B cell (primary cell): ENCODE results near the gene SKIC8. TPM values are rescaled to one million over a fixed set of nuclear protein-coding genes. Genes with fewer than 3 reads are reported as not detected.

Experiments
- ATAC-seq: fragments of 200-7000 bp; cut with Tn5 transposase; one replicate; pipeline ENCODE4 v1.10.0; 2021; ENCODE audit warnings: low read depth, mild to moderate bottlenecking, moderate number of reproducible peaks, moderate library complexity
- CTCF ChIA-PET: fragments of 350-600 bp; sonication (Branson Sonifier 250); formaldehyde crosslinking; loops from one replicate; lab custom pipeline; 2021; ENCODE audit warnings: antibody characterized with exemption, inconsistent platforms; lab: Charles Lee
- POLR2A ChIA-PET: fragments of 350-600 bp; sonication (Branson Sonifier 250); formaldehyde crosslinking; loops from one replicate; lab custom pipeline; 2021; ENCODE audit warnings: antibody characterized with exemption; lab: Charles Lee
- DNase-seq: peaks from one replicate; pipeline ENCODE4 v3.0.0; 2013
- H2AFZ ChIP-seq: 2 replicates; pipeline ENCODE4 v1.6.1; 2012; ENCODE audit warnings: mild to moderate bottlenecking, low read depth, low read length; ENCODE audit not compliant: insufficient read depth, poor library complexity, severe bottlenecking
- H3K27ac ChIP-seq, 2 donors: 1 replicate in 1 of 2; 2 replicates in 1 of 2; pipeline ENCODE4 v1.5.1; 2012 to 2013; ENCODE audit warnings: low read length in 2 of 2, mild to moderate bottlenecking in 2 of 2, moderate library complexity in 1 of 2
- H3K27me3 ChIP-seq, 4 experiments: fragments of 200-600 bp in 1 of 4; sonication (generic) in 1 of 4; replicated peaks in 1 of 4; 1 replicate in 2 of 4; 2 replicates in 2 of 4; pipeline versions ENCODE4 v1.6.1 to v1.7.0; 2013 to 2016; ENCODE audit warnings: low read length in 3 of 4, mild to moderate bottlenecking in 2 of 4, mixed read lengths in 1 of 4, moderate library complexity in 1 of 4; ENCODE audit not compliant: insufficient read depth in 4 of 4, control insufficient read depth in 3 of 4; ENCODE audit errors: control extremely low read depth in 1 of 4
- H3K36me3 ChIP-seq, 2 experiments: replicated peaks in 1 of 2; 1 replicate in 1 of 2; 2 replicates in 1 of 2; pipeline versions ENCODE4 v1.6.1 to v1.7.1; 2013; ENCODE audit warnings: low read length in 1 of 2; ENCODE audit not compliant: insufficient read depth in 2 of 2, control insufficient read depth in 1 of 2; ENCODE audit errors: control extremely low read depth in 1 of 2, extremely low read depth in 1 of 2
- H3K4me1 ChIP-seq, 2 donors: fragments of 200-600 bp in 1 of 2; sonication (generic) in 1 of 2; 1 replicate in 1 of 2; 2 replicates in 1 of 2; pipeline versions ENCODE4 v1.5.1 to v1.6.1; 2013 to 2017; ENCODE audit warnings: low read length in 2 of 2; ENCODE audit not compliant: control insufficient read depth in 2 of 2, insufficient read depth in 2 of 2
- H3K4me2 ChIP-seq: replicated peaks from 2 replicates; pipeline ENCODE3; 2012; ENCODE audit warnings: mild to moderate bottlenecking, low read depth, low read length; ENCODE audit not compliant: poor library complexity, severe bottlenecking
- H3K4me3 ChIP-seq, 5 experiments: fragments of 200-600 bp in 1 of 5; sonication (generic) in 1 of 5; 1 replicate in 3 of 5; 2 replicates in 2 of 5; pipeline versions ENCODE4 v1.5.1 to v1.7.0; 2011 to 2016; ENCODE audit warnings: low read length in 4 of 5, mild to moderate bottlenecking in 4 of 5, low read depth in 2 of 5, control low read depth in 1 of 5, moderate library complexity in 1 of 5; ENCODE audit not compliant: insufficient read depth in 1 of 5; ENCODE audit errors: control extremely low read depth in 1 of 5, extremely low read depth in 1 of 5
- H3K79me2 ChIP-seq: fragments of 200-600 bp; sonication (generic); one replicate; pipeline ENCODE4 v1.6.0; 2016; ENCODE audit warnings: low read length; ENCODE audit not compliant: control insufficient read depth, insufficient read depth
- H3K9ac ChIP-seq: fragments of 200-600 bp; sonication (generic); 2 replicates; pipeline ENCODE4 v1.6.1; 2017; ENCODE audit warnings: mild to moderate bottlenecking, low read length, moderate library complexity
- H3K9me3 ChIP-seq, 3 donors: one replicate each; pipeline versions ENCODE4 v1.6.1 to v1.7.1; 2013; ENCODE audit warnings: low read length in 2 of 3; ENCODE audit not compliant: control insufficient read depth in 2 of 3, insufficient read depth in 1 of 3; ENCODE audit errors: control extremely low read depth in 1 of 3
- H4K20me1 ChIP-seq: 2 replicates; pipeline ENCODE4 v1.6.0; 2012; ENCODE audit warnings: mild to moderate bottlenecking, low read length; ENCODE audit not compliant: insufficient read depth, control insufficient read depth, poor library complexity, severe bottlenecking
- H3K27ac Mint-ChIP-seq: one replicate; pipeline ENCODE4 v1.8.0; 2021; ENCODE audit warnings: mixed read lengths
- H3K27me3 Mint-ChIP-seq: one replicate; pipeline ENCODE4 v1.8.0; 2021; ENCODE audit warnings: mixed read lengths
- H3K4me1 Mint-ChIP-seq: one replicate; pipeline ENCODE4 v1.8.0; 2021; ENCODE audit warnings: mixed read lengths
- H3K4me3 Mint-ChIP-seq: one replicate; pipeline ENCODE4 v1.8.0; 2021; ENCODE audit warnings: mixed read lengths
- H3K9me3 Mint-ChIP-seq: one replicate; pipeline ENCODE4 v1.8.0; 2022; ENCODE audit warnings: mixed read lengths; ENCODE audit not compliant: insufficient read depth
- EZH2 ChIP-seq: IDR thresholded peaks from 2 replicates; pipeline ENCODE4 v1.6.1; 2012; ENCODE audit warnings: borderline replicate concordance, low read depth, mild to moderate bottlenecking, moderate library complexity, low read length; ENCODE audit not compliant: insufficient read depth, poor library complexity, severe bottlenecking
- WGBS: methylation state at CpG from one replicate; pipeline ENCODE4 v1.1.5; 2013; ENCODE audit warnings: missing lambda C conversion rate; ENCODE audit not compliant: insufficient coverage; 5-methylcytosine and 5-hydroxymethylcytosine counted together
- intact Hi-C: fragments of 100-400 bp; cut with micrococcal nuclease; formaldehyde crosslinking; loops from one replicate; pipeline ENCODE4 v1.10.0; 2022
- polyA plus RNA-seq: library from polyadenylated mRNA; depleted of rRNA; stranded (reverse); fragments of >200 nt; gene quantifications from 2 replicates; pipeline ENCODE4 v1.2.3, GENCODE V29; 2012
- total RNA-seq, 2 donors: library from RNA; stranded (reverse); fragments of 120-200 nt in 1 of 2; gene quantifications; 1 replicate in 1 of 2; 2 replicates in 1 of 2; pipeline versions ENCODE4 v1.2.3 to v1.2.4, GENCODE V29; 2013 to 2022
- TF ChIP-seq, protein P1 (sequence below): fragments of 200-600 bp; IDR thresholded peaks from one replicate; pipeline ENCODE4 v1.8.0; 2022; ENCODE audit warnings: antibody characterized with exemption, mild to moderate bottlenecking

The SKIC8 gene
- total and polyA plus RNA-seq, 2 donors (not counting 1 experiment from before 2014, with no cell fraction given), result 31.9 to 40.2 TPM

DNA sequence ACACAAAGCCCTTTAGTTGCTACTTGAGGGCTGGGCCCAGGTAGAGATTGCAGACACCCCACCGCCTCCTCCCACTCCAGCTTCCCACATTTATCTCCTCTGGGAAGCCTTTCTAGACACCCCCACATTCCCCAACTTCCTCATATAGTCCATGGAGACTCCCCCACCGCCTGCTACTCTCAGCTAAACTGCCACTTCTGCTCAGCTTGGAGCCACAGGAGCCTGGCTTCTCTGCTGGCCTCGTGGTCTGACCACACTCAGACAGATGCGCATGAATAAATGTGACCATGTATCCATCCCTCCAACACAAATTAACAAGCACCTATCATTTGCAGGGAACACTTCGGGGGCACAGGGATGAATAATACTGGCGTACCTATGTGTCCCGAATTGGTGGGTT is 54.5 kb downstream of the SKIC8 start:
- H2AFZ ChIP-seq, result no peak overlapping the region
- H3K27ac Mint-ChIP-seq, result no peak overlapping the region
- no peak overlapping the region for H3K4me2 ChIP-seq
- no peak overlapping the region for H3K9ac ChIP-seq
- H3K27me3 Mint-ChIP-seq, result peaks cover 9% of the 10 kb centered on the region
- no peaks in the 10 kb centered on the region for H3K9me3 Mint-ChIP-seq
- H3K36me3 ChIP-seq, result no peaks in the 10 kb centered on the region
- peaks cover 0 to 7% (median 0%) of the 10 kb centered on the region in 4 experiments for H3K27me3 ChIP-seq
- H3K27ac ChIP-seq, result no peak overlapping the region
- intact Hi-C loops, result no loop called here
- no peak for TF ChIP-seq EZH2
- TF ChIP-seq, protein P1, sequence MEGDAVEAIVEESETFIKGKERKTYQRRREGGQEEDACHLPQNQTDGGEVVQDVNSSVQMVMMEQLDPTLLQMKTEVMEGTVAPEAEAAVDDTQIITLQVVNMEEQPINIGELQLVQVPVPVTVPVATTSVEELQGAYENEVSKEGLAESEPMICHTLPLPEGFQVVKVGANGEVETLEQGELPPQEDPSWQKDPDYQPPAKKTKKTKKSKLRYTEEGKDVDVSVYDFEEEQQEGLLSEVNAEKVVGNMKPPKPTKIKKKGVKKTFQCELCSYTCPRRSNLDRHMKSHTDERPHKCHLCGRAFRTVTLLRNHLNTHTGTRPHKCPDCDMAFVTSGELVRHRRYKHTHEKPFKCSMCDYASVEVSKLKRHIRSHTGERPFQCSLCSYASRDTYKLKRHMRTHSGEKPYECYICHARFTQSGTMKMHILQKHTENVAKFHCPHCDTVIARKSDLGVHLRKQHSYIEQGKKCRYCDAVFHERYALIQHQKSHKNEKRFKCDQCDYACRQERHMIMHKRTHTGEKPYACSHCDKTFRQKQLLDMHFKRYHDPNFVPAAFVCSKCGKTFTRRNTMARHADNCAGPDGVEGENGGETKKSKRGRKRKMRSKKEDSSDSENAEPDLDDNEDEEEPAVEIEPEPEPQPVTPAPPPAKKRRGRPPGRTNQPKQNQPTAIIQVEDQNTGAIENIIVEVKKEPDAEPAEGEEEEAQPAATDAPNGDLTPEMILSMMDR, result no peak
- H3K79me2 ChIP-seq, result no peaks in the 10 kb centered on the region
- no peaks in the 10 kb centered on the region for H3K9me3 ChIP-seq
- H3K4me1 Mint-ChIP-seq, result no peaks in the 10 kb centered on the region
- POLR2A ChIA-PET, result no interaction called here
- H3K4me3 ChIP-seq, result no peak overlapping the region
- WGBS, result 58% methylated on average over 7 of the region's 7 CpGs
- DNase-seq, result no peak
- CTCF ChIA-PET, result interaction anchor here (0.9 to 8.0 kb wide), 3 partner anchors 49 to 278 kb away, joined by 4 to 195 read pairs (median 78); no protein-coding TSS in a partner anchor
- ATAC-seq, result no peak
- H4K20me1 ChIP-seq, result no peaks in the 10 kb centered on the region
- H3K4me1 ChIP-seq, result no peaks in the 10 kb centered on the region
- H3K4me3 Mint-ChIP-seq, result no peak overlapping the region

DNA sequence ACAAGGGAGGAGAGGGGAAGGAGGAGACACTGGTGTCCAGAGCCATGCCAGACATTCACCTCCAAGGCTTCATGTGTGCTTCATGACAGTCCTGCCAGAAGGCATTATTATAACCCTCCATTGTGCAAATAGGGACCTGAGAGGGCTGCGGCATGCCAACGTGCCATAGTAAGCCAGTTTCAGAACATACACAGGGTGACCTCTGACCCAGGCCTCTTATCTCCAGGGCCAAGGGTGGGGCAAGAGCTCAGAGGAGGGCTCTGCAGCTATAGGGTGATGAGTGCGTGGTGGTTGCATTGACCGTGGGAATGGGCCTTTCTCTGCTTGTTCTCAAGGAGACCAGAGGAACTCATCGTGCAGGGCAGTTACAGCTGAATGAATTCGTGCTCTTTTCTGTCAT is 55.3 kb downstream of the SKIC8 start:
- H3K9me3 Mint-ChIP-seq, result no peaks in the 10 kb centered on the region
- Histone ChIP-seq H4K20me1 (no peaks in the 10 kb centered on the region), H3K36me3 (no peaks in the 10 kb centered on the region), H3K27ac (no peak overlapping the region), H3K4me2 (no peak overlapping the region), H3K4me3 (no peak overlapping the region), H3K9me3 (no peaks in the 10 kb centered on the region), H3K27me3 (peaks cover 0 to 7% (median 0%) of the 10 kb centered on the region in 4 experiments), H2AFZ (no peak overlapping the region), H3K9ac (no peak overlapping the region), H3K79me2 (no peaks in the 10 kb centered on the region), H3K4me1 (no peaks in the 10 kb centered on the region)
- POLR2A ChIA-PET, result no interaction called here
- H3K4me3 Mint-ChIP-seq, result no peak overlapping the region
- 92% methylated on average over 6 of the region's 6 CpGs for WGBS
- ATAC-seq, result no peak
- intact Hi-C loops, result no loop called here
- no peak for DNase-seq
- TF ChIP-seq, protein P1, result no peak
- no peak for TF ChIP-seq EZH2
- H3K27ac Mint-ChIP-seq, result no peak overlapping the region
- peaks cover 8% of the 10 kb centered on the region for H3K27me3 Mint-ChIP-seq
- H3K4me1 Mint-ChIP-seq, result no peaks in the 10 kb centered on the region
- CTCF ChIA-PET, result interaction anchor here (0.9 to 8.0 kb wide), 4 partner anchors 48 to 285 kb away, joined by 4 to 195 read pairs (median 42); no protein-coding TSS in a partner anchor
